ENCODE data around the gene ZBTB1.

The ZBTB1 gene

GRCh38 chr14:64573109-64573508, 68.5 kb downstream of the ZBTB1 start:
- DNase-seq = no peak

All from kidney glomerular epithelial cell (primary cell).